Testis (tissue), 2 donors: ENCODE results near the gene KCNJ16.

ENCODE experiments used
- CTCF ChIP-seq, 3 experiments: fragments of 450-650 bp in 2 of 3; fragments of 200-600 bp in 1 of 3; sonication (generic) in 1 of 3; IDR thresholded peaks; one replicate each; pipeline ENCODE4 v1.5.1; 2016 to 2019; ENCODE audit warnings: antibody characterized with exemption in 3 of 3, mild to moderate bottlenecking in 2 of 3, moderate library complexity in 1 of 3
- POLR2A ChIP-seq: fragments of 450-650 bp; IDR thresholded peaks from one replicate; pipeline ENCODE4 v1.6.1; 2017; ENCODE audit warnings: antibody characterized with exemption, mild to moderate bottlenecking, moderate library complexity

- TF ChIP-seq CTCF (IDR thresholded peaks at IDR 0.05) (no peak), POLR2A (no peak)
These were observed 11.5 kb downstream of the KCNJ16 start for GRCh38 chr17:70086516-70086915.
